ENCODE measurements around the gene SUSD4. TPM values are rescaled to one million over a fixed set of nuclear protein-coding genes. Genes with fewer than 3 reads are reported as not detected.

Gene SUSD4
- total RNA-seq, 1 experiment from 2014 or later = 3.2 TPM

DNA sequence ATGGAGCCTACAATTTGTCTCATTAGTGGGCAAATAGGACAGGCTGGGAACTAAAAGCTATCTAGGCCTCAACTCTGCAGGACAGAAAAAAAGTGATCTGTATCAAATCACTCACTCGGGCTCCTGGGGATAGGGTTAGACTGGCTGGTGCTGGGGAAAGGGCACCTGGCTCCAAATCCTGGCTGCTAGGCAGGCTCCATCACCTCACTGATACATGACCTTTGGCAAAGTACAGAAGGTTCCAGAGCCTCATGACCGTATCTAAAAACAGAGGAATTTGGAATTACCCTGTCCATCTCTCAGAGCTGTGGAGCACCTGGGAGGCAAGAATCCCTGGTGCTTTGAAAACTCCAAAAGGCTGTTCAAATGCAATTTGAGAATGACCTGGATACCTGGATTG, 51.7 kb downstream of the SUSD4 start:
- Histone ChIP-seq H3K4me2 (no peak overlapping the region), H2AFZ (no peak overlapping the region), H3F3A (ENCODE audit: insufficient read depth, low read depth) (no peaks in the 10 kb centered on the region), H3K9me3 (ENCODE audit: insufficient read depth, low read depth) (no peaks in the 10 kb centered on the region), H3K36me3 (ENCODE audit: low read depth) (no peaks in the 10 kb centered on the region), H4K20me1 (ENCODE audit: insufficient read depth) (no peaks in the 10 kb centered on the region), H3K27ac (no peak overlapping the region), H3K9me2 (ENCODE audit: insufficient read depth) (no peaks in the 10 kb centered on the region), H3K27me3 (ENCODE audit: insufficient read depth, low read depth) (no peaks in the 10 kb centered on the region), H3K4me3 (no peak overlapping the region), H3K4me1 (replicated peaks; ENCODE audit: insufficient read depth) (no peaks in the 10 kb centered on the region), H3K79me2 (ENCODE audit: low read depth) (no peaks in the 10 kb centered on the region)
- intact Hi-C loops (cut with micrococcal nuclease; ENCODE audit: unreplicated experiment) = no loop called here
- TF ChIP-seq, protein P1, sequence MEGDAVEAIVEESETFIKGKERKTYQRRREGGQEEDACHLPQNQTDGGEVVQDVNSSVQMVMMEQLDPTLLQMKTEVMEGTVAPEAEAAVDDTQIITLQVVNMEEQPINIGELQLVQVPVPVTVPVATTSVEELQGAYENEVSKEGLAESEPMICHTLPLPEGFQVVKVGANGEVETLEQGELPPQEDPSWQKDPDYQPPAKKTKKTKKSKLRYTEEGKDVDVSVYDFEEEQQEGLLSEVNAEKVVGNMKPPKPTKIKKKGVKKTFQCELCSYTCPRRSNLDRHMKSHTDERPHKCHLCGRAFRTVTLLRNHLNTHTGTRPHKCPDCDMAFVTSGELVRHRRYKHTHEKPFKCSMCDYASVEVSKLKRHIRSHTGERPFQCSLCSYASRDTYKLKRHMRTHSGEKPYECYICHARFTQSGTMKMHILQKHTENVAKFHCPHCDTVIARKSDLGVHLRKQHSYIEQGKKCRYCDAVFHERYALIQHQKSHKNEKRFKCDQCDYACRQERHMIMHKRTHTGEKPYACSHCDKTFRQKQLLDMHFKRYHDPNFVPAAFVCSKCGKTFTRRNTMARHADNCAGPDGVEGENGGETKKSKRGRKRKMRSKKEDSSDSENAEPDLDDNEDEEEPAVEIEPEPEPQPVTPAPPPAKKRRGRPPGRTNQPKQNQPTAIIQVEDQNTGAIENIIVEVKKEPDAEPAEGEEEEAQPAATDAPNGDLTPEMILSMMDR (conservative IDR thresholded peaks at IDR 0.05) = no peak
- no peak for TF ChIP-seq EZH2 (IDR thresholded peaks at IDR 0.05; ENCODE audit: low read depth)
- no peak for DNase-seq
- ChIA-PET POLR2A (ENCODE audit: unreplicated experiment) (interaction anchor here (0.5 kb wide), 1 partner anchor 415 kb away, joined by 3 read pairs; no protein-coding TSS in a partner anchor), CTCF (no interaction called here)
- no TSS peak for BruUV-seq (replicated peaks)

DNA sequence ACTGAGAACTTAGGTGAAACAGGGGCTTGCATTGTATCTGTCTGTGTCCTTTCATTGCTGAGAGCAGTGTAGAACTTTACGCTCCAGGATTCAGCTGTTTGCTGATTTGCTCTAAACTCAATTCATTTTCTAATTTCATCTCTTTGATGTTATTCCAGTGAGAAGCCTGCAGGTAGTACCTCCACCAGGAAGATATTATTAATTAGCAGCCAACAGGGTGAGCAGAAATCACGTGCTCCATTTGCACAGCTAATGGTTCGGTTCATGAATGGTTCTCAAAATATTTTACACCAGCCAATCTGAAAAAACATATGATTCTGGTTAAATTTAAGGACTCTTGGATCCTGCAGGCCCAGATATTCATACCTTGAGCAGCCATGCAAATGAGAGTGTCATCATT, 52.1 kb downstream of the SUSD4 start:
- POLR2A ChIA-PET (ENCODE audit: unreplicated experiment) = interaction anchor here (0.5 kb wide), 1 partner anchor 414 kb away, joined by 3 read pairs; no protein-coding TSS in a partner anchor
- TF ChIP-seq EZH2 (IDR thresholded peaks at IDR 0.05; ENCODE audit: low read depth) = no peak
- TF ChIP-seq, protein P1 (conservative IDR thresholded peaks at IDR 0.05) = no peak
- no TSS peak for BruUV-seq (replicated peaks)
- Histone ChIP-seq H3K27ac (no peak overlapping the region), H3K36me3 (ENCODE audit: low read depth) (no peaks in the 10 kb centered on the region), H3K9me3 (ENCODE audit: insufficient read depth, low read depth) (no peaks in the 10 kb centered on the region), H3K4me2 (no peak overlapping the region), H3K79me2 (ENCODE audit: low read depth) (no peaks in the 10 kb centered on the region), H2AFZ (no peak overlapping the region), H3K27me3 (ENCODE audit: insufficient read depth, low read depth) (no peaks in the 10 kb centered on the region), H3K4me1 (replicated peaks; ENCODE audit: insufficient read depth) (no peaks in the 10 kb centered on the region), H3F3A (ENCODE audit: insufficient read depth, low read depth) (no peaks in the 10 kb centered on the region), H3K4me3 (no peak overlapping the region), H3K9me2 (ENCODE audit: insufficient read depth) (no peaks in the 10 kb centered on the region), H4K20me1 (ENCODE audit: insufficient read depth) (no peaks in the 10 kb centered on the region)
- intact Hi-C loops (cut with micrococcal nuclease; ENCODE audit: unreplicated experiment) = no loop called here
- CTCF ChIA-PET = no interaction called here
- no peak for DNase-seq

DNA sequence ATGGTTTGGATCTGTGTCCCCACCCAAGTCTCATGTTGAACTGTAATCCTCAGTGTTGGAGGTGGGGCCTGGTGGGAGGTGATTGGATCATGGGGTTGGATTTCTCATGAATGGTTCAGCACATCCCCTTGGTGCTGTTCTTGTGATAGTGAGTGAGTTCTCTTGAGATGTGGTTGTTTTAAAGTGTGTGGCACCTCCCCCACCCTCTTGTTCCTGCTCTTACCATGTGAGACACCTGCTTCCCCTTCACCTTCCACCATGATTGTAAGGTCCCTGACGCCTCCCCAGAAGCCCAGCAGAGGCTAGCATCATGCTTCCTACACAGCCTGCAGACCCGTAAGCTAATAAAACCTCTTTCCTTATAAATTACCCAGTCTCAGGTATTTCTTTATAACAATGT, 55.8 kb downstream of the SUSD4 start:
- Histone ChIP-seq H3K9me2 (ENCODE audit: insufficient read depth) (no peaks in the 10 kb centered on the region), H3K27me3 (ENCODE audit: insufficient read depth, low read depth) (no peaks in the 10 kb centered on the region), H4K20me1 (ENCODE audit: insufficient read depth) (no peaks in the 10 kb centered on the region), H3K9me3 (ENCODE audit: insufficient read depth, low read depth) (no peaks in the 10 kb centered on the region), H3K4me1 (replicated peaks; ENCODE audit: insufficient read depth) (no peaks in the 10 kb centered on the region), H2AFZ (no peak overlapping the region), H3K36me3 (ENCODE audit: low read depth) (no peaks in the 10 kb centered on the region), H3K79me2 (ENCODE audit: low read depth) (no peaks in the 10 kb centered on the region), H3K27ac (no peak overlapping the region), H3K4me2 (no peak overlapping the region), H3K4me3 (no peak overlapping the region), H3F3A (ENCODE audit: insufficient read depth, low read depth) (no peaks in the 10 kb centered on the region)
- BruUV-seq (replicated peaks) = no TSS peak
- ChIA-PET CTCF (no interaction called here), POLR2A (ENCODE audit: unreplicated experiment) (no interaction called here)
- TF ChIP-seq, protein P1 (conservative IDR thresholded peaks at IDR 0.05) = no peak
- no peak for TF ChIP-seq EZH2 (IDR thresholded peaks at IDR 0.05; ENCODE audit: low read depth)
- DNase-seq = no peak
- intact Hi-C loops (cut with micrococcal nuclease; ENCODE audit: unreplicated experiment) = no loop called here

All from PC-9 (cell line).